Activated CD4-positive, alpha-beta T cell treated with anti-CD3 and anti-CD28 coated beads, Interleukin-2, amount 10 ng/mL, durations not matched to agents 7 days and 5 days (primary cell): ENCODE measurements around the gene SLC25A34. TPM values are rescaled to one million over a fixed set of nuclear protein-coding genes. Genes with fewer than 3 reads are reported as not detected.

Source experiments
- CTCF ChIA-PET: fragments of 350-600 bp; sonication (Branson Sonifier 250); formaldehyde crosslinking; loops from one replicate; lab custom pipeline; 2021; ENCODE audit warnings: antibody characterized with exemption; lab: Charles Lee
- POLR2A ChIA-PET: fragments of 350-600 bp; sonication (Branson Sonifier 250); formaldehyde crosslinking; loops from one replicate; lab custom pipeline; 2021; ENCODE audit warnings: antibody characterized with exemption; lab: Charles Lee
- DNase-seq: peaks from one replicate; pipeline ENCODE4 v3.0.0-alpha.2; 2020
- H3K27ac Mint-ChIP-seq: one replicate; pipeline ENCODE4 v1.8.0; 2021; ENCODE audit warnings: mild to moderate bottlenecking, moderate library complexity, mixed read lengths
- H3K27me3 Mint-ChIP-seq: one replicate; pipeline ENCODE4 v1.8.0; 2021; ENCODE audit warnings: mixed read lengths
- H3K36me3 Mint-ChIP-seq: one replicate; pipeline ENCODE4 v1.8.0; 2021; ENCODE audit warnings: low read depth, mixed read lengths
- H3K4me1 Mint-ChIP-seq: one replicate; pipeline ENCODE4 v1.8.0; 2021; ENCODE audit warnings: mixed read lengths
- H3K4me3 Mint-ChIP-seq: one replicate; pipeline ENCODE4 v1.8.0; 2021; ENCODE audit warnings: mild to moderate bottlenecking, moderate library complexity, mixed read lengths
- H3K9me3 Mint-ChIP-seq: one replicate; pipeline ENCODE4 v1.8.0; 2021; ENCODE audit warnings: mixed read lengths
- total RNA-seq, 2 experiments: library from RNA; stranded (reverse); gene quantifications; one replicate each; pipeline ENCODE4 v1.2.3, GENCODE V29; 2021

Gene SLC25A34
- total RNA-seq, 2 experiments from 2014 or later, result 1.8 to 2.2 TPM

GRCh38 chr1:15737324-15738319 is 1.6 kb downstream of the SLC25A34 start:
- H3K9me3 Mint-ChIP-seq, result no peaks in the 10 kb centered on the region

GRCh38 chr1:15738416-15739113 is 2.5 kb downstream of the SLC25A34 start:
- ChIA-PET POLR2A (interaction anchor here (1.1 kb wide), 1 partner anchor 108 kb away, joined by 3 read pairs; no protein-coding TSS in a partner anchor), CTCF (interaction anchor here (1.9 kb wide), 1 partner anchor 31 kb away, joined by 5 read pairs; no protein-coding TSS in a partner anchor)
- H3K36me3 Mint-ChIP-seq, result no peaks in the 10 kb centered on the region
- H3K4me1 Mint-ChIP-seq, result peaks cover 5% of the 10 kb centered on the region
- no peak overlapping the region for H3K27ac Mint-ChIP-seq
- no peaks in the 10 kb centered on the region for H3K9me3 Mint-ChIP-seq
- no peak for DNase-seq
- H3K27me3 Mint-ChIP-seq, result no peaks in the 10 kb centered on the region
- no peak overlapping the region for H3K4me3 Mint-ChIP-seq

More at GRCh38 chr1:15737324-15738319, 1.6 kb downstream of the SLC25A34 start:
- Mint-ChIP-seq H3K36me3 (peaks cover 2% of the 10 kb centered on the region), H3K27me3 (no peaks in the 10 kb centered on the region), H3K27ac (peak overlapping the region; percentile 61), H3K4me3 (no peak overlapping the region), H3K4me1 (peaks cover 5% of the 10 kb centered on the region)
- ChIA-PET POLR2A (interaction anchor here (1.1 kb wide), 1 partner anchor 107 kb away, joined by 3 read pairs; no protein-coding TSS in a partner anchor), CTCF (interaction anchor here (1.6 to 1.9 kb wide), 2 partner anchors 20 to 30 kb away, joined by 4 to 5 read pairs; no protein-coding TSS in a partner anchor)
- no peak for DNase-seq

- Mint-ChIP-seq H3K27me3 (no peaks in the 10 kb centered on the region), H3K4me1 (peaks cover 5% of the 10 kb centered on the region), H3K27ac (no peak overlapping the region), H3K4me3 (no peak overlapping the region), H3K36me3 (no peaks in the 10 kb centered on the region), H3K9me3 (no peaks in the 10 kb centered on the region)
- POLR2A ChIA-PET, result no interaction called here
- no peak for DNase-seq
- CTCF ChIA-PET, result no interaction called here
These were observed 3.2 kb downstream of the SLC25A34 start for GRCh38 chr1:15739259-15739658.

GRCh38 chr1:15739745-15740144 is 3.7 kb downstream of the SLC25A34 start:
- Mint-ChIP-seq H3K27me3 (no peaks in the 10 kb centered on the region), H3K36me3 (no peaks in the 10 kb centered on the region), H3K27ac (no peak overlapping the region), H3K9me3 (no peaks in the 10 kb centered on the region), H3K4me3 (no peak overlapping the region), H3K4me1 (peaks cover 5% of the 10 kb centered on the region)
- no peak for DNase-seq
- ChIA-PET CTCF (interaction anchor here (0.9 kb wide), 1 partner anchor 53 kb away, joined by 5 read pairs; no protein-coding TSS in a partner anchor), POLR2A (no interaction called here)

GRCh38 chr1:15740924-15741850 is 5.1 kb downstream of the SLC25A34 start:
- POLR2A ChIA-PET, result no interaction called here

GRCh38 chr1:15742339-15742801 is 6.3 kb downstream of the SLC25A34 start, which contains the start of gene TMEM82:
TMEM82 (plus strand) TSS chr1:15742499; CDS start chr1:15742560, 61 bp downstream.
- peaks cover 5% of the 10 kb centered on the region for H3K4me1 Mint-ChIP-seq
- no peak for DNase-seq
- H3K36me3 Mint-ChIP-seq, result no peaks in the 10 kb centered on the region
- POLR2A ChIA-PET, result no interaction called here
- H3K4me3 Mint-ChIP-seq, result no peak within 1 kb of the TSS
- no peaks in the 10 kb centered on the region for H3K9me3 Mint-ChIP-seq
- H3K27ac Mint-ChIP-seq, result no peak within 1 kb of the TSS
- CTCF ChIA-PET, result interaction anchor here (1.9 kb wide), 1 partner anchor 10 kb away, joined by 6 read pairs; no protein-coding TSS in a partner anchor
- H3K27me3 Mint-ChIP-seq, result no peaks in the 10 kb centered on the region

More at GRCh38 chr1:15740924-15741850, 5.1 kb downstream of the SLC25A34 start:
- no peak overlapping the region for H3K4me3 Mint-ChIP-seq
- H3K27ac Mint-ChIP-seq, result no peak overlapping the region
- peak; percentile 78 for DNase-seq
- H3K27me3 Mint-ChIP-seq, result no peaks in the 10 kb centered on the region
- H3K4me1 Mint-ChIP-seq, result peaks cover 5% of the 10 kb centered on the region
- no peaks in the 10 kb centered on the region for H3K9me3 Mint-ChIP-seq
- CTCF ChIA-PET, result interaction anchor here (0.6 to 1.9 kb wide), 4 partner anchors 9 to 150 kb away, joined by 3 to 6 read pairs (median 4); no protein-coding TSS in a partner anchor
- no peaks in the 10 kb centered on the region for H3K36me3 Mint-ChIP-seq

- no peaks in the 10 kb centered on the region for H3K9me3 Mint-ChIP-seq
- no peak overlapping the region for H3K27ac Mint-ChIP-seq
- H3K36me3 Mint-ChIP-seq, result no peaks in the 10 kb centered on the region
- H3K4me3 Mint-ChIP-seq, result no peak overlapping the region
- H3K27me3 Mint-ChIP-seq, result no peaks in the 10 kb centered on the region
- POLR2A ChIA-PET, result no interaction called here
- CTCF ChIA-PET, result no interaction called here
- DNase-seq, result no peak
- H3K4me1 Mint-ChIP-seq, result peaks cover 5% of the 10 kb centered on the region
These were observed 8.1 kb downstream of the SLC25A34 start for GRCh38 chr1:15744122-15744679.

- H3K9me3 Mint-ChIP-seq, result no peaks in the 10 kb centered on the region
- no peaks in the 10 kb centered on the region for H3K27me3 Mint-ChIP-seq
- no peak overlapping the region for H3K27ac Mint-ChIP-seq
- H3K4me3 Mint-ChIP-seq, result no peak overlapping the region
- POLR2A ChIA-PET, result no interaction called here
- CTCF ChIA-PET, result interaction anchor here (0.6 kb wide), 1 partner anchor 154 kb away, joined by 3 read pairs; no protein-coding TSS in a partner anchor
- no peaks in the 10 kb centered on the region for H3K36me3 Mint-ChIP-seq
- H3K4me1 Mint-ChIP-seq, result no peaks in the 10 kb centered on the region
- no peak for DNase-seq
These were observed 11.3 kb downstream of the SLC25A34 start for GRCh38 chr1:15747378-15747777.

GRCh38 chr1:15748264-15748663 is 12.2 kb downstream of the SLC25A34 start:
- H3K27ac Mint-ChIP-seq, result no peak overlapping the region
- no peak overlapping the region for H3K4me3 Mint-ChIP-seq
- POLR2A ChIA-PET, result no interaction called here
- H3K9me3 Mint-ChIP-seq, result no peaks in the 10 kb centered on the region
- CTCF ChIA-PET, result interaction anchor here (0.6 to 1.0 kb wide), 2 partner anchors 43 to 83 kb away, joined by 3 read pairs; no protein-coding TSS in a partner anchor
- no peaks in the 10 kb centered on the region for H3K36me3 Mint-ChIP-seq
- DNase-seq, result no peak
- H3K27me3 Mint-ChIP-seq, result no peaks in the 10 kb centered on the region
- H3K4me1 Mint-ChIP-seq, result no peaks in the 10 kb centered on the region

GRCh38 chr1:15748690-15749398 is 12.8 kb downstream of the SLC25A34 start:
- no peak for DNase-seq
- Mint-ChIP-seq H3K27me3 (no peaks in the 10 kb centered on the region), H3K36me3 (no peaks in the 10 kb centered on the region), H3K9me3 (no peaks in the 10 kb centered on the region), H3K27ac (no peak overlapping the region), H3K4me3 (no peak overlapping the region), H3K4me1 (no peaks in the 10 kb centered on the region)
- CTCF ChIA-PET, result interaction anchor here (1.0 kb wide), 1 partner anchor 43 kb away, joined by 3 read pairs; no protein-coding TSS in a partner anchor
- POLR2A ChIA-PET, result interaction anchor here (0.7 kb wide), 1 partner anchor 554 kb away, joined by 3 read pairs; no protein-coding TSS in a partner anchor
